B cell (primary cell): ENCODE results near the gene UBR7.

Experiments
- EZH2 ChIP-seq: IDR thresholded peaks from 2 replicates; pipeline ENCODE4 v1.6.1; 2012; ENCODE audit warnings: borderline replicate concordance, low read depth, mild to moderate bottlenecking, moderate library complexity, low read length; ENCODE audit not compliant: insufficient read depth, poor library complexity, severe bottlenecking
- TF ChIP-seq, protein P1 (sequence below): fragments of 200-600 bp; IDR thresholded peaks from one replicate; pipeline ENCODE4 v1.8.0; 2022; ENCODE audit warnings: antibody characterized with exemption, mild to moderate bottlenecking

DNA sequence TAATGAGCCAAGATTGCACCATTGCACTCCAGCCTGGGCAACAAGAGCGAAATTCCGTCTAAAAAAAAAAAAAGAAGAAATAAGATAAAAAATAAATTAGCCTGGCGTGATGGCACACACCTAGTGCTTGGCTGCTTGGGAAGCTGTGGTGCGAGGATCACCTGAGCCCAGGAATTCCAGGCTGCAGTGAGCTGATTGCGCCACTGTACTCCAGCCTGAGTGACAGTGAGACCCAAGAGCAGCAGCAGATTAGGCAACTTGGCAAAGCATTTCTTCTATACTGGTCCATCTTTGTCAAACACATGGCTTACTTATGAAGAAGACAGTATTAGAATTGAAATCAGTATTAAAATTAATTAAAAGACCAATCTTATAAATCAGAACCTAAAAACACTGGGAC is 6.5 kb upstream of the UBR7 start:
- TF ChIP-seq, protein P1, sequence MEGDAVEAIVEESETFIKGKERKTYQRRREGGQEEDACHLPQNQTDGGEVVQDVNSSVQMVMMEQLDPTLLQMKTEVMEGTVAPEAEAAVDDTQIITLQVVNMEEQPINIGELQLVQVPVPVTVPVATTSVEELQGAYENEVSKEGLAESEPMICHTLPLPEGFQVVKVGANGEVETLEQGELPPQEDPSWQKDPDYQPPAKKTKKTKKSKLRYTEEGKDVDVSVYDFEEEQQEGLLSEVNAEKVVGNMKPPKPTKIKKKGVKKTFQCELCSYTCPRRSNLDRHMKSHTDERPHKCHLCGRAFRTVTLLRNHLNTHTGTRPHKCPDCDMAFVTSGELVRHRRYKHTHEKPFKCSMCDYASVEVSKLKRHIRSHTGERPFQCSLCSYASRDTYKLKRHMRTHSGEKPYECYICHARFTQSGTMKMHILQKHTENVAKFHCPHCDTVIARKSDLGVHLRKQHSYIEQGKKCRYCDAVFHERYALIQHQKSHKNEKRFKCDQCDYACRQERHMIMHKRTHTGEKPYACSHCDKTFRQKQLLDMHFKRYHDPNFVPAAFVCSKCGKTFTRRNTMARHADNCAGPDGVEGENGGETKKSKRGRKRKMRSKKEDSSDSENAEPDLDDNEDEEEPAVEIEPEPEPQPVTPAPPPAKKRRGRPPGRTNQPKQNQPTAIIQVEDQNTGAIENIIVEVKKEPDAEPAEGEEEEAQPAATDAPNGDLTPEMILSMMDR: no peak
- no peak for TF ChIP-seq EZH2
